HG02943 (cell line): ENCODE results near the gene CACNA1H.
"Not testable (repeated sequence)": the region's sequence is repeated elsewhere in the genome, so short reads cannot be mapped to it uniquely, and the experiment has no call there.

Experiments used
- ATAC-seq: cut with Tn5 transposase; IDR thresholded peaks from one replicate; pipeline ENCODE4 v1.9.1; 2021; ENCODE audit warnings: mild to moderate bottlenecking, low read depth, moderate library complexity; ENCODE audit not compliant: unreplicated experiment

CACNA1H gene

DNA sequence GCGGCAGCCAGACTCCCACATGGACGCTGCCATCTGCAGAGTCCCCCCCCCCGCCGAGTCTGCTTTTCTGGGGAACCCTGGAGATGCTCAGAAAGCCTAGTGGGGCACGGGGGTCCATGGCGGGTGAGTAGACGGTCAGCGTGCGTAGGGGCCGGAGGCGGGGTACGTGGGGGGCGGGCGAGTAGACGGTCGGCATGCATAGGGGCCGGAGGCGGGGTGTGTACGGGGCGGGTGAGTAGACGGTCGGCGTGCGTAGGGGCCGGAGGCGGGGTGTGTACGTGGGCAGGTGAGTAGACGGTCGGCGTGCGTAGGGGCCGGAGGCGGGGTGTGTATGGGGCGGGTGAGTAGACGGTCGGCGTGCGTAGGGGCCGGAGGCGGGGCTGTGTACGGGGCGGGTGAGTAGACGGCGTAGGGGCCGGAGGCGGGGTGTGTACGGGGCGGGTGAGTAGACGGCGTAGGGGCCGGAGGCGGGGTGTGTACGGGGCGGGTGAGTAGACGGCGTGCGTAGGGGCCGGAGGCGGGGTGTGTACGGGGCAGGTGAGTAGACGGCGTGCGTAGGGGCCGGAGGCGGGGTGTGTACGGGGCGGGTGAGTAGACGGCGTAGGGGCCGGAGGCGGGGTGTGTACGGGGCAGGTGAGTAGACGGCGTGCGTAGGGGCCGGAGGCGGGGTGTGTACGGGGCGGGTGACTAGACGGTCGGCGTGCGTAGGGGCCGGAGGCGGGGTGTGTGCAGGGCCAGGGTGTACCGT lies 32.7 kb downstream of the CACNA1H start:
- not testable (repeated sequence) for ATAC-seq

- ATAC-seq, result no peak
These were observed 35.7 kb downstream of the CACNA1H start for GRCh38 chr16:1188432-1189189.

GRCh38 chr16:1189455-1189854 lies 36.5 kb downstream of the CACNA1H start:
- ATAC-seq, result no peak

DNA sequence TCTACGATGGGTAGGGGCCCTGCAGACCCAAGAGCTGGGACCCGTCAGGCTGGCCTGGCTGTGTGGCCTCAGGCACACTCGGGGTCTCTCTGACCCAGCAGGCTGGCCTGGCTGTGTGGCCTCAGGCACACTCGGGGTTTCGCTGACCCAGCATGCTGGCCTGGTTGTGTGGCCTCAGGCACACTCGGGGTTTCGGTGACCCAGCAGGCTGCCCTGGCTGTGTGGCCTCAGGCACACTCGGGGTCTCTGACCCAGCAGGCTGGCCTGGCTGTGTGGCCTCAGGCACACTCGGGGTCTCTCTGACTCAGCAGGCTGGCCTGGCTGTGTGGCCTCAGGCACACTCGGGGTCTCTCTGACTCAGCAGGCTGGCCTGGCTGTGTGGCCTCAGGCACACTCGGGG lies 37.9 kb downstream of the CACNA1H start:
- ATAC-seq, result not testable (repeated sequence)

DNA sequence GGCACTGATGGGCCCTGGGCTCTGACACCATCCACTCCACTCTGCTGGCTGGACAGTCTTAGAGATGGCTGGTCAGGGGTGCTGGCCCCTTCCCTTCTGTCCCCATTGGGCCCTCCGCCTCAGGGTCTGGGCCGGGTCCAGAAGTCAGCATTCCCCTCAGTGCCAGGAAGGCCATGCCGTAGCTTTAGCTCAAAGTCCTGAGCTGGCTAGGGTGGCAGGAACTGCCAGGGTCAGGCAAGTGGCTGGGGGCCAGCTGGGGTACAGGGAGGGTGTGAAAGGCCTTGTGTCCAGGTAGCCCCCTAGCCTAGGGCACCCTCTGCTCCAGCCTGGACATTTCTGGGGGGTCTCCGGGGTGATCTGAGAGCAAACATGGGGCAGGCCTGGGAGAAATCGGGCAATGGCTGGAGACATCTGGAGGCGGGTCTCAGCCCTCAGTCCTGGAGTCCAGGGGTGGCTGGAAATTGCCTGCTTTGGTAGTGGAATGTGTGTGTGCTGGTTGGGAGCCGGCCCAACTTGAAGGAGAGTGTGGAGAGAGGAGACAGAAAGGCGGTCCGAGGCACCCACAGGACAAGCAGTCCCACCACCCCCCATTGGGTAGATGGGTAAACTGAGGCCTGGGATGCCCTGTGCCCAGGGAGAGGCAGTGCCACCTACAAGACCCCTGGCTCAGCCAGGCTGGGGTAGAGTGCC lies 39.6 kb downstream of the CACNA1H start:
- no peak for ATAC-seq

DNA sequence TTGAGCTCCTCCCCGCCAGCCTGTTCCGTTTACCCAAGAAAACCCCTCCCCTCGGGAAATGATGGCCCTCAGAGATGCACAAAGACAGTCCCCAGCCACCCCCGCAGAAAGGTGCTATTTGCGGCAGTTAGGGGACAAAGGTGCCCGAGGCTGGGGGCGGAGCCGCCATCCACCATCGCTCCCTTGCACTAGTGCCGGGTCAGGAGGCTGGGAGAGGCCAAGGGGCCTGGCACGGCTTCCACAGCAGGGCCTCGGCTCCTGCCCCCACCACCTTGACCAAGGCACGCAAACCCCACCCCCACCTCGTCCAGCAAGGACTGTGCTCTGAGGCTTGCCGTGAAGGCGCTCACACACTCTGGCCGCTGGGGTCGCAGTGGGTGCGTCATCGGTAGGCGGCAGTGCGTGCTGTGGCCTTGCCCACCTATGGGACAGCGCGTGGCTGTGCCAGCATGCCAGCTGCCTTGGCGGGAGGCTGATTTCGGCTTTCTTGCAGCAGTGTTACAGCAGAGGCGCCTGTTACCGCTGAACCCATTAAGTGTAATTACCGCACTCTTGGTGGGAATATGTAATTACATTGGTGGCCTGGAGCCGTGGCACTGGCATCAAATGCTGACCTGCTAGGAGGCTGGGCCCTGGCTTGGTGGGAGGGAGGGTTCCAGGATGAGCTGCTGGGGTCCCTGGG lies 40.4 kb downstream of the CACNA1H start:
- ATAC-seq, result no peak

- ATAC-seq, result no peak
These were observed 41.1 kb downstream of the CACNA1H start for GRCh38 chr16:1193825-1194581.

- ATAC-seq, result no peak
These were observed 41.9 kb downstream of the CACNA1H start for GRCh38 chr16:1194665-1195392.

GRCh38 chr16:1195393-1195666 lies 42.4 kb downstream of the CACNA1H start:
- no peak for ATAC-seq

DNA sequence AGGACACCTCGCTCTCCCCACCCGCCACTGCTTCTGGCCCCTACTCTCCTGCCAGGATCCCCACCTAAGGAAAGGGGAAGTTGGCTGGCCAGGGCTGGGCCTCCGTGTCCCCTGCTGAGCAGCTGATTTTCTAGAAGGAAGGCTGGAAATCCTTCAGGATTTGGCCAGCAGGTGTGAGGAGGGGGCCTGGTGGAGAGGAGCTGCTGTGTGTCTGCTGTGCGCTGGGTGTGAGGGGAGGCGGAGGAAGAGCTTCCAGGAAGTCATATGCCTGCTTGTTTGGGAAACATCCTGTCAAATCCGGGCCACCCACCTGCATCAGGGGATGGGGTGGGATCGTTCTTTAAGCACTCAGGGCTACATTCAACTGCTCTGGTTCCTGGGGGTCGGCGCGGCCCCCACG lies 43.6 kb downstream of the CACNA1H start:
- no peak for ATAC-seq

- no peak for ATAC-seq
These were observed 44.4 kb downstream of the CACNA1H start for GRCh38 chr16:1197237-1197866.

- no peak for ATAC-seq
These were observed 45.3 kb downstream of the CACNA1H start for GRCh38 chr16:1198194-1198593.

DNA sequence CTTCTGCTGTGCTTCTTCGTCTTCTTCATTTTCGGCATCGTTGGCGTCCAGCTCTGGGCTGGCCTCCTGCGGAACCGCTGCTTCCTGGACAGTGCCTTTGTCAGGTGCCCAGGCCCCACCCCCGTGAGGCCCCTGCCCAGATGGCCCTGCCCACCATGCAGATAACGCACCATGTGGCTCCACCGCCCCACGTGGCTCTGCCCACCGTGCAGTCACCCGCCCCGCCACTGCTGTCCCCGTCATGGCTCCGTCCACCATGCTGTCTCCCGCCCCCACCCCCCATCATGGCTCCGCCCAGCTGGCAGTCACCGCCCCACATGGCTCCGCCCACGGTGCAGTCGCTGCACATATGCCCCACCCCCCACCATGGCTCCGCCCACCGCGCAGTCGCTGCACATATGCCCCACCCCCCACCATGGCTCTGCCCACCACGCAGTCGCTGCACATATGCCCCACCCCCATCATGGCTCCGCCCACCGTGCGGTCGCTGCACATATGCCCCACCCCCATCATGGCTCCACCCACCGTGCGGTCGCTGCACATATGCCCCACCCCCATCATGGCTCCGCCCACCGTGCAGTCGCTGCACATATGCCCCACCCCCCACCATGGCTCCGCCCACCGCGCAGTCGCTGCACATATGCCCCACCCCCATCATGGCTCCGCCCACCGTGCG lies 45.9 kb downstream of the CACNA1H start:
- not testable (repeated sequence) for ATAC-seq

- no peak for ATAC-seq
These were observed 46.6 kb downstream of the CACNA1H start for GRCh38 chr16:1199347-1200013.

GRCh38 chr16:1200014-1200627 lies 47.2 kb downstream of the CACNA1H start:
- ATAC-seq, result no peak

- ATAC-seq, result no peak
These were observed 48.5 kb downstream of the CACNA1H start for GRCh38 chr16:1201444-1201843.

DNA sequence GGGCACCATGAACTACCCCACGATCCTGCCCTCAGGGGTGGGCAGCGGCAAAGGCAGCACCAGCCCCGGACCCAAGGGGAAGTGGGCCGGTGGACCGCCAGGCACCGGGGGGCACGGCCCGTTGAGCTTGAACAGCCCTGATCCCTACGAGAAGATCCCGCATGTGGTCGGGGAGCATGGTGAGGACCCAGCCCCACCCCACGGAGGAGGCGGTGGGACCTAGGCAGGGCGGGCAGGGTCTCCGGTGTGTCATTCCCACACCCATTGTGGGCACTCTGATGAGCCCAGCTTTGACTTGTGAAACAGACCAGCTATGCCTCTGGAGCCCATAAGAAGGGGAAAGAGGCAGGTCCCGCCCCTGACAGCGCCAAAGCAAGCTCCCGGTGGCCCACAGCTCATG lies 49.4 kb downstream of the CACNA1H start:
- ATAC-seq, result no peak

- ATAC-seq, result no peak
These were observed 52.0 kb downstream of the CACNA1H start for GRCh38 chr16:1204933-1205332.
